SK-N-MC (cell line): ENCODE results near the gene TIMP3.

ENCODE experiments used
- DNase-seq: peaks from one replicate; pipeline ENCODE4 v3.0.0-alpha.2; 2011; ENCODE audit warnings: low read depth, low spot score
- H3K27ac ChIP-seq: fragments of 200-600 bp; sonication (generic); 2 replicates; pipeline ENCODE4 v1.5.1; 2016; ENCODE audit warnings: mixed run types
- H3K36me3 ChIP-seq: fragments of 200-600 bp; sonication (generic); 2 replicates; pipeline ENCODE4 v1.6.1; 2017; ENCODE audit warnings: antibody characterized with exemption, low read length, mixed read lengths; ENCODE audit not compliant: insufficient read depth
- H3K4me3 ChIP-seq: fragments of 200-600 bp; sonication (generic); 2 replicates; pipeline ENCODE4 v1.5.1; 2016
- H3K9ac ChIP-seq: fragments of 200-600 bp; sonication (generic); 2 replicates; pipeline ENCODE4 v1.8.0; 2017; ENCODE audit warnings: mixed run types, mixed read lengths; ENCODE audit not compliant: insufficient read length
- H3K9me3 ChIP-seq: fragments of 200-600 bp; sonication (generic); 2 replicates; pipeline ENCODE4 v1.6.1; 2017; ENCODE audit warnings: low read depth, mild to moderate bottlenecking, antibody characterized with exemption, low read length, moderate library complexity, mixed read lengths
- EZH2 ChIP-seq: fragments of 200-600 bp; sonication (generic); IDR thresholded peaks from one replicate; pipeline ENCODE4 v1.6.1; 2017; ENCODE audit warnings: antibody characterized with exemption
- FOXP2 ChIP-seq: optimal IDR thresholded peaks from 2 replicates; pipeline ENCODE3; 2011; ENCODE audit warnings: mild to moderate bottlenecking, moderate library complexity; ENCODE audit not compliant: insufficient read depth; ENCODE audit errors: extremely low read length, control extremely low read depth
- POLR2AphosphoS5 ChIP-seq: IDR thresholded peaks from 2 replicates; pipeline ENCODE4 v1.6.1; 2012; ENCODE audit warnings: mild to moderate bottlenecking, low read depth, low read length, borderline replicate concordance

TIMP3 gene

GRCh38 chr22:32880893-32881596 lies 79.5 kb downstream of the TIMP3 start:
- H3K9ac ChIP-seq, result no peak overlapping the region
- DNase-seq, result no peak

GRCh38 chr22:32882360-32882755 lies 80.9 kb downstream of the TIMP3 start:
- no peak overlapping the region for H3K4me3 ChIP-seq
- H3K9ac ChIP-seq, result no peak overlapping the region
- DNase-seq, result no peak
- no peak overlapping the region for H3K27ac ChIP-seq
- no peaks in the 10 kb centered on the region for H3K9me3 ChIP-seq
- no peak for TF ChIP-seq FOXP2
- no peak for TF ChIP-seq EZH2
- no peaks in the 10 kb centered on the region for H3K36me3 ChIP-seq

More at GRCh38 chr22:32880893-32881596, 79.5 kb downstream of the TIMP3 start:
- no peak overlapping the region for H3K27ac ChIP-seq
- peak overlapping the region; percentile 34 for H3K4me3 ChIP-seq
- no peaks in the 10 kb centered on the region for H3K9me3 ChIP-seq
- H3K36me3 ChIP-seq, result no peaks in the 10 kb centered on the region
- TF ChIP-seq FOXP2 (peak; percentile 55), EZH2 (no peak)

GRCh38 chr22:32882774-32883530 lies 81.4 kb downstream of the TIMP3 start:
- H3K9me3 ChIP-seq, result no peaks in the 10 kb centered on the region
- H3K36me3 ChIP-seq, result no peaks in the 10 kb centered on the region
- no peak for DNase-seq
- peak overlapping the region; percentile 13; the same call in 1 of the 2 replicates for H3K4me3 ChIP-seq
- no peak overlapping the region for H3K27ac ChIP-seq
- no peak overlapping the region for H3K9ac ChIP-seq
- TF ChIP-seq FOXP2 (no peak), EZH2 (no peak), POLR2AphosphoS5 (no peak)

- Histone ChIP-seq H3K4me3 (no peak overlapping the region), H3K36me3 (no peaks in the 10 kb centered on the region), H3K27ac (no peak overlapping the region), H3K9ac (no peak overlapping the region), H3K9me3 (no peaks in the 10 kb centered on the region)
- DNase-seq, result no peak
- TF ChIP-seq EZH2, result no peak
- TF ChIP-seq POLR2AphosphoS5, result no peak
- TF ChIP-seq FOXP2, result no peak
Observed at GRCh38 chr22:32887324-32887980, 85.9 kb downstream of the TIMP3 start.

- no peak overlapping the region for H3K4me3 ChIP-seq
- TF ChIP-seq POLR2AphosphoS5 (no peak), EZH2 (no peak), FOXP2 (no peak)
- DNase-seq, result no peak
- H3K27ac ChIP-seq, result no peak overlapping the region
- no peaks in the 10 kb centered on the region for H3K36me3 ChIP-seq
- no peaks in the 10 kb centered on the region for H3K9me3 ChIP-seq
- no peak overlapping the region for H3K9ac ChIP-seq
Observed at GRCh38 chr22:32888976-32889375, 87.5 kb downstream of the TIMP3 start.

- Histone ChIP-seq H3K4me3 (no peak overlapping the region), H3K36me3 (no peaks in the 10 kb centered on the region), H3K9me3 (no peaks in the 10 kb centered on the region), H3K27ac (no peak overlapping the region), H3K9ac (no peak overlapping the region)
- DNase-seq, result no peak
- TF ChIP-seq FOXP2, result no peak
- TF ChIP-seq EZH2, result no peak
- TF ChIP-seq POLR2AphosphoS5, result no peak
Observed at GRCh38 chr22:32896891-32897290, 95.4 kb downstream of the TIMP3 start.

- Histone ChIP-seq H3K27ac (no peak overlapping the region), H3K36me3 (no peaks in the 10 kb centered on the region), H3K9ac (no peak overlapping the region), H3K4me3 (no peak overlapping the region), H3K9me3 (no peaks in the 10 kb centered on the region)
- no peak for DNase-seq
- TF ChIP-seq FOXP2, result no peak
- TF ChIP-seq EZH2, result no peak
- TF ChIP-seq POLR2AphosphoS5, result no peak
Observed at GRCh38 chr22:32897400-32897799, 95.9 kb downstream of the TIMP3 start.

GRCh38 chr22:32900886-32901635 lies 99.6 kb downstream of the TIMP3 start:
- Histone ChIP-seq H3K36me3 (no peaks in the 10 kb centered on the region), H3K9ac (no peak overlapping the region), H3K4me3 (no peak overlapping the region), H3K9me3 (no peaks in the 10 kb centered on the region), H3K27ac (no peak overlapping the region)
- TF ChIP-seq EZH2 (no peak), POLR2AphosphoS5 (no peak), FOXP2 (no peak)
- no peak for DNase-seq
